ENCODE data around the gene HOXB9.

Gene HOXB9

GRCh38 chr17:48613862-48614694 lies 12.1 kb downstream of the HOXB9 start:
- FAIRE-seq = no peak
- TF ChIP-seq POLR2A (IDR thresholded peaks at IDR 0.05; ENCODE audit: low read depth, low read length) = no peak
- no peak for DNase-seq (ENCODE audit: insufficient read length, low spot score)

GRCh38 chr17:48612854-48613691 lies 13.1 kb downstream of the HOXB9 start:
- FAIRE-seq (no peak), DNase-seq (ENCODE audit: insufficient read length, low spot score) (no peak)
- TF ChIP-seq POLR2A (IDR thresholded peaks at IDR 0.05; ENCODE audit: low read depth, low read length) = no peak

GRCh38 chr17:48612456-48612853 lies 13.7 kb downstream of the HOXB9 start:
- no peak for DNase-seq (ENCODE audit: insufficient read length, low spot score)
- FAIRE-seq = no peak
- TF ChIP-seq POLR2A (IDR thresholded peaks at IDR 0.05; ENCODE audit: low read depth, low read length) = no peak

- peak; percentile 38; the same call in 1 of the 2 replicates for TF ChIP-seq POLR2A (IDR thresholded peaks at IDR 0.05; ENCODE audit: low read depth, low read length)
- FAIRE-seq = no peak
- no peak for DNase-seq (ENCODE audit: insufficient read length, low spot score)
Observed at GRCh38 chr17:48611681-48612455, 14.3 kb downstream of the HOXB9 start.

- no peak for TF ChIP-seq POLR2A (IDR thresholded peaks at IDR 0.05; ENCODE audit: low read depth, low read length)
- FAIRE-seq (no peak), DNase-seq (ENCODE audit: insufficient read length, low spot score) (no peak)
Observed at GRCh38 chr17:48611213-48611612, 14.9 kb downstream of the HOXB9 start.

DNA sequence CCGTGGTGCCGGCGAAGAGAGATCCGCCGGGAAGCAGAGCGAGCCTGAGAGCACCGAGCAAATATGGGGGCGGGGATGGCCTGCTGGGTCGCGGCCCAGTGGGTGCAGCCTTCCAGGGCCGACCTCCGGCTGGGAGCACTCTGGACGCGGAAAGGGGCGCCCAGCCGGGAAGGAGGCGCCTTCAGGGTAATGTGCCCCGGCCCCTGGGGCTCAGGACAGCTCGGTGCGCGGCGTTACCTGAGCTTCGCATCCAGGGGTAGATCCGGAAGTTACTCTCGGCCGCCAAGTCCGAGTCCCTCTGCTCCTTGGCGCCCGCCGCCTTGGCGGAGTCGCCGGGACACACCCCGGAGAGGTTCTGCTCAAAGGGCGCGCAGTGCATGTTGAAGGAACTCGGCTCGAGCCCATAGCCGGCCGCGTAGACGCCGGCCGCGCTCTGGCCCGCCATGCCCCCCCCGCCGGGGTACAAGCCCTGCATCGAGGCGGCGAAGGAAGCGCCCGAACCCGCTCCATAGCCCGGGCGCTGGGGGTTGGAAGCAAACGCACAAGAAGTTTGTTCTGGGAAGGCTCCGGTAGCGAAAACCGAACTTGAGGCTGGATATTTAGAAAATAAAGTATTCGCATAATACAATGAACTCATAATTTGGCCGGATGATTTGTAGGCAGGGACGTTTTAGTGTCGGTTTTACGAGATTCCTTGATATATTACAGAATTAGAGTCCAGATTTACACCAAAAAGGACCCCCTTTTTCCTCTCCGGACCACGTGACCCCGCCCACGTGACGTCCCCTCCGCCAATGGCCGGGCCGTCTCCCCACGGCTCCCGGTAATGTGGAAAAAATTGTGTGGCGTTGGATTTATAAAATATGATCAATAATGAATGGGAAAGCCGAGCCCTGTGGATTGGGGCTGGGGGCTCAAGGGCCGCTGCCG lies 15.6 kb downstream of the HOXB9 start, which contains the start of gene HOXB7:
Gene HOXB7, minus strand, starts transcription at position 736 of the 930 bp plus-strand sequence. Its CDS starts 99 bp downstream, at position 637.
- DNase-seq (ENCODE audit: insufficient read length, low spot score) (no peak), FAIRE-seq (no peak)
- TF ChIP-seq POLR2A (IDR thresholded peaks at IDR 0.05; ENCODE audit: low read depth, low read length) = peak; percentile 63

- no peak for DNase-seq (ENCODE audit: insufficient read length, low spot score)
- no peak for FAIRE-seq
- TF ChIP-seq POLR2A (IDR thresholded peaks at IDR 0.05; ENCODE audit: low read depth, low read length) = no peak
Observed at GRCh38 chr17:48609759-48610281, 16.3 kb downstream of the HOXB9 start.

DNA sequence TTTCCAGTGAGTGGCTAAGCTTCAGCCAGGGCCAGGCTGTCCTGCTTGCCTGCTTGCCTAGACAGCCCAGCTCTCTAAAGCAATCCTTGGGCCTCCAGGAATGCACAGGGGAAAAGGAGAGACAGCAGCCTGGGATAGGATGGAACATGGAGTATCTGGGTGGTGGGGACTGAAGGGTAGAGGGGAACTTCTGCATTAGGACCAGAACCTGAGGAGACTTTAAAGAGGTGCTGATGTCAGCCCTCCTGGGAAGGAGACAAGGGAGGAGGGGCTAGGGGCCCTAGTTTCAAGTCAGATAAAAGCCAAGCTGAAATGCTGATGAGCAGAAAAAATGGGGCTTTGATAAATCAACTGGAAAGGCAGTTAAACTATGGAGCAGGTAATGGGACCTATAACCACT lies 17.1 kb downstream of the HOXB9 start:
- no peak for DNase-seq (ENCODE audit: insufficient read length, low spot score)
- FAIRE-seq = no peak
- no peak for TF ChIP-seq POLR2A (IDR thresholded peaks at IDR 0.05; ENCODE audit: low read depth, low read length)

- DNase-seq (ENCODE audit: insufficient read length, low spot score) (no peak), FAIRE-seq (no peak)
- no peak for TF ChIP-seq POLR2A (IDR thresholded peaks at IDR 0.05; ENCODE audit: low read depth, low read length)
Observed at GRCh38 chr17:48608494-48608834, 17.7 kb downstream of the HOXB9 start.

- DNase-seq (ENCODE audit: insufficient read length, low spot score) (no peak), FAIRE-seq (no peak)
- no peak for TF ChIP-seq POLR2A (IDR thresholded peaks at IDR 0.05; ENCODE audit: low read depth, low read length)
Observed at GRCh38 chr17:48606892-48607614, 19.1 kb downstream of the HOXB9 start.

GRCh38 chr17:48605991-48606891 lies 19.9 kb downstream of the HOXB9 start:
- TF ChIP-seq POLR2A (IDR thresholded peaks at IDR 0.05; ENCODE audit: low read depth, low read length) = no peak

More at GRCh38 chr17:48605991-48606891, 19.9 kb downstream of the HOXB9 start:
- FAIRE-seq (no peak), DNase-seq (ENCODE audit: insufficient read length, low spot score) (no peak)

All from H54 (cell line).